SK-N-SH (cell line): ENCODE results near the gene HSPA1A. TPM values are rescaled to one million over a fixed set of nuclear protein-coding genes. Genes with fewer than 3 reads are reported as not detected.

Source experiments
- CTCF ChIA-PET: fragments of 300-600, 350-600 bp; formaldehyde crosslinking; extraction: SDS; loops from one replicate; lab custom pipeline; 2021; lab: Yijun Ruan, JAX
- POLR2A ChIA-PET: fragments of 350-600 bp; sonication (Branson Sonifier 250); formaldehyde crosslinking; extraction: SDS; loops from one replicate; lab custom pipeline; 2020; ENCODE audit warnings: antibody characterized with exemption, inconsistent platforms; lab: Yijun Ruan, JAX
- DNase-seq: peaks from one replicate; pipeline ENCODE4 v3.0.0; 2012
- H2AFZ ChIP-seq: fragments of 200-600 bp; sonication (generic); 2 replicates; pipeline ENCODE4 v1.8.1; 2016; ENCODE audit warnings: antibody characterized with exemption, mild to moderate bottlenecking, low read depth
- H3F3A ChIP-seq: fragments of 200-600 bp; sonication (generic); replicated peaks from 2 replicates; pipeline ENCODE3; 2016; ENCODE audit warnings: antibody characterized with exemption, mild to moderate bottlenecking; ENCODE audit not compliant: insufficient read depth
- H3K27ac ChIP-seq, 2 experiments: fragments of 200-500 bp in 1 of 2; fragments of 200-600 bp in 1 of 2; sonication (Bioruptor generic) in 1 of 2; sonication (generic), shearing (Covaris generic) in 1 of 2; 2 replicates each; pipeline versions ENCODE4 v1.5.1 to v1.6.1; 2014 to 2016; ENCODE audit warnings: low read depth in 2 of 2, inconsistent platforms in 1 of 2, low read length in 1 of 2, mild to moderate bottlenecking in 1 of 2, mixed read lengths in 1 of 2
- H3K27me3 ChIP-seq: fragments of 200-600 bp; sonication (generic), shearing (Covaris generic); 2 replicates; pipeline ENCODE4 v1.6.1; 2016; ENCODE audit warnings: mixed run types; ENCODE audit not compliant: insufficient read depth
- H3K36me3 ChIP-seq, 2 experiments: fragments of 200-500 bp in 1 of 2; fragments of 200-600 bp in 1 of 2; sonication (Bioruptor generic) in 1 of 2; sonication (generic) in 1 of 2; replicated peaks in 1 of 2; 2 replicates each; pipeline versions ENCODE3 to v1.5.1; 2014 to 2016; ENCODE audit warnings: low read length in 1 of 2, mild to moderate bottlenecking in 1 of 2; ENCODE audit not compliant: insufficient read depth in 2 of 2, control insufficient read depth in 1 of 2
- H3K4me1 ChIP-seq, 2 experiments: fragments of 200-500 bp in 1 of 2; fragments of 200-600 bp in 1 of 2; sonication (Bioruptor generic) in 1 of 2; sonication (generic), shearing (Covaris generic) in 1 of 2; 2 replicates each; pipeline versions ENCODE4 v1.5.1 to v1.6.1; 2014 to 2016; ENCODE audit warnings: low read depth in 1 of 2, low read length in 1 of 2, mixed run types in 1 of 2; ENCODE audit not compliant: insufficient read depth in 2 of 2, control insufficient read depth in 1 of 2
- H3K4me2 ChIP-seq: fragments of 200-600 bp; sonication (generic), shearing (Covaris generic); 2 replicates; pipeline ENCODE4 v1.6.1; 2017; ENCODE audit warnings: mixed run types
- H3K4me3 ChIP-seq, 2 experiments: fragments of 200-500 bp in 1 of 2; fragments of 200-600 bp in 1 of 2; sonication (Bioruptor generic) in 1 of 2; sonication (generic), shearing (Covaris generic) in 1 of 2; 2 replicates each; pipeline versions ENCODE4 v1.5.1 to v1.8.1; 2014 to 2016; ENCODE audit warnings: low read depth in 2 of 2, inconsistent platforms in 1 of 2, low read length in 1 of 2, mild to moderate bottlenecking in 1 of 2, mixed read lengths in 1 of 2, moderate library complexity in 1 of 2
- H3K79me2 ChIP-seq: fragments of 200-600 bp; sonication (generic); 2 replicates; pipeline ENCODE4 v1.8.1; 2017; ENCODE audit warnings: mild to moderate bottlenecking; ENCODE audit not compliant: insufficient read depth
- H3K9ac ChIP-seq: fragments of 200-600 bp; sonication (generic); 2 replicates; pipeline ENCODE4 v1.6.1; 2017; ENCODE audit warnings: mixed run types
- H3K9me2 ChIP-seq: fragments of 200-600 bp; sonication (generic); 2 replicates; pipeline ENCODE4 v1.6.1; 2017; ENCODE audit warnings: mixed run types
- H3K9me3 ChIP-seq: fragments of 200-600 bp; sonication (generic); 2 replicates; pipeline ENCODE4 v1.6.1; 2017; ENCODE audit warnings: mixed run types, mild to moderate bottlenecking, moderate library complexity
- H4K20me1 ChIP-seq: fragments of 200-600 bp; sonication (generic); 2 replicates; pipeline ENCODE4 v1.6.1; 2017; ENCODE audit warnings: mild to moderate bottlenecking, mixed run types; ENCODE audit not compliant: insufficient read depth
- CTCF ChIP-seq: fragments of 200-600 bp; sonication (generic); IDR thresholded peaks from 2 replicates; pipeline ENCODE4 v1.6.1; 2017; ENCODE audit warnings: antibody characterized with exemption, mild to moderate bottlenecking, moderate library complexity
- EZH2phosphoT487 ChIP-seq: fragments of 200-600 bp; sonication (generic); IDR thresholded peaks from 2 replicates; pipeline ENCODE4 v1.6.1; 2017; ENCODE audit warnings: low read depth, mixed run types, mild to moderate bottlenecking, antibody characterized with exemption, moderate library complexity, borderline replicate concordance
- GABPA ChIP-seq: IDR thresholded peaks from 2 replicates; pipeline ENCODE4 v1.4.0; 2012; ENCODE audit warnings: low read depth, mild to moderate bottlenecking
- IRF3 ChIP-seq: fragments of 150-350 bp; IDR thresholded peaks from 2 replicates; pipeline ENCODE4 v1.6.1; 2016; ENCODE audit warnings: mild to moderate bottlenecking, low read depth, low read length
- JUND ChIP-seq: IDR thresholded peaks from 2 replicates; pipeline ENCODE4 v1.4.0; 2012
- MAX ChIP-seq: IDR thresholded peaks from 2 replicates; pipeline ENCODE4 v1.4.0; 2012; ENCODE audit warnings: low read depth
- NFIC ChIP-seq: IDR thresholded peaks from 2 replicates; pipeline ENCODE4 v1.4.0; 2012; ENCODE audit warnings: borderline replicate concordance
- PBX3 ChIP-seq: IDR thresholded peaks from 2 replicates; pipeline ENCODE4; 2012
- POLR2AphosphoS5 ChIP-seq: IDR thresholded peaks from 2 replicates; pipeline ENCODE4 v1.6.1; 2012; ENCODE audit warnings: low read depth, low read length
- REST ChIP-seq: IDR thresholded peaks from 2 replicates; pipeline ENCODE4 v1.6.1; 2012; ENCODE audit warnings: mild to moderate bottlenecking, low read depth, low read length, moderate library complexity
- RFX5 ChIP-seq: IDR thresholded peaks from 2 replicates; pipeline ENCODE4 v1.6.1; 2012; ENCODE audit warnings: mild to moderate bottlenecking, improper control_type of control experiment, low read length
- SIN3A ChIP-seq: IDR thresholded peaks from 2 replicates; pipeline ENCODE4 v1.6.1; 2012; ENCODE audit warnings: low read depth, mild to moderate bottlenecking, low read length, moderate library complexity, borderline replicate concordance
- TEAD4 ChIP-seq: IDR thresholded peaks from 2 replicates; pipeline ENCODE4 v1.4.0; 2012; ENCODE audit warnings: mild to moderate bottlenecking, borderline replicate concordance; ENCODE audit not compliant: insufficient read depth
- WGBS: methylation state at CpG from one replicate; pipeline ENCODE4 v1.1.6; 2017; ENCODE audit warnings: low lambda C conversion rate; 5-methylcytosine and 5-hydroxymethylcytosine counted together
- polyA plus RNA-seq, 3 experiments: library from polyadenylated mRNA; depleted of rRNA; stranded (reverse); fragments of >200 nt; gene quantifications; 2 replicates each; pipeline ENCODE4 v1.2.3, GENCODE V29; 2012

The HSPA1A gene
- polyA plus RNA-seq, 1 of the 3 experiments (the other 2 are of a cell fraction), result 119 TPM

GRCh38 chr6:31813465-31813849 is 1.9 kb upstream of the HSPA1A start:
- Histone ChIP-seq H3K9me3 (no peaks in the 10 kb centered on the region), H3K4me1 (peaks cover 4 to 6% of the 10 kb centered on the region in 2 experiments; a peak in 2 of 4 replicates), H3F3A (peaks cover 11% of the 10 kb centered on the region), H3K9ac (peak overlapping the region; percentile 34; the same call in 1 of the 2 replicates), H3K36me3 (no peaks in the 10 kb centered on the region), H3K9me2 (no peaks in the 10 kb centered on the region), H3K4me3 (no peak overlapping the region), H2AFZ (peak overlapping the region; percentile 71; the same call in 1 of the 2 replicates), H3K4me2 (no peak overlapping the region), H3K79me2 (peaks cover 7% of the 10 kb centered on the region; the same call in 1 of the 2 replicates), H3K27ac (peak overlapping the region; percentile 47 to 98; a peak in 2 of 4 replicates), H4K20me1 (no peaks in the 10 kb centered on the region), H3K27me3 (no peaks in the 10 kb centered on the region)
- CTCF ChIA-PET, result interaction anchor here (0.8 to 4.5 kb wide), 7 partner anchors 17 to 125 kb away, joined by 3 to 27 read pairs (median 3); partner anchors contain the start of gene VARS1
- POLR2A ChIA-PET, result interaction anchor here (1.4 to 2.2 kb wide), 3 partner anchors 14 to 84 kb away, joined by 5 to 9 read pairs (median 6); partner anchors contain the start of genes DDAH2 and HSPA1B
- 94% methylated on average over 7 of the region's 7 CpGs for WGBS
- TF ChIP-seq JUND (no peak), CTCF (no peak), TEAD4 (no peak), SIN3A (no peak), EZH2phosphoT487 (no peak), MAX (no peak), NFIC (no peak), IRF3 (no peak), POLR2AphosphoS5 (no peak), REST (no peak), RFX5 (no peak), PBX3 (no peak), GABPA (no peak)
- DNase-seq, result no peak
